Skeletal muscle tissue (tissue), 4 donors: ENCODE measurements around the gene IP6K3. TPM values are rescaled to one million over a fixed set of nuclear protein-coding genes. Genes with fewer than 3 reads are reported as not detected.

Experiments
- H3K27ac ChIP-seq: one replicate; pipeline ENCODE4 v1.7.0; 2013; ENCODE audit warnings: mild to moderate bottlenecking, low read depth, low read length, inconsistent platforms
- H3K27me3 ChIP-seq, 3 donors: one replicate each; pipeline ENCODE4 v1.7.0; 2013; ENCODE audit warnings: low read length in 3 of 3; ENCODE audit not compliant: control insufficient read depth in 3 of 3, insufficient read depth in 3 of 3
- H3K36me3 ChIP-seq, 3 donors: one replicate each; pipeline ENCODE4 v1.7.0; 2013; ENCODE audit warnings: low read length in 3 of 3; ENCODE audit not compliant: control insufficient read depth in 3 of 3, insufficient read depth in 3 of 3
- H3K4me1 ChIP-seq, 3 donors: one replicate each; pipeline ENCODE4 v1.7.0; 2013; ENCODE audit warnings: low read length in 3 of 3, mild to moderate bottlenecking in 3 of 3; ENCODE audit not compliant: control insufficient read depth in 3 of 3, insufficient read depth in 3 of 3
- H3K4me3 ChIP-seq, 3 donors: one replicate each; pipeline ENCODE4 v1.7.0; 2013; ENCODE audit warnings: low read length in 3 of 3
- H3K9ac ChIP-seq, 3 donors: one replicate each; pipeline ENCODE4 v1.7.0; 2013; ENCODE audit warnings: low read length in 3 of 3, mild to moderate bottlenecking in 3 of 3, moderate library complexity in 2 of 3, low read depth in 1 of 3
- H3K9me3 ChIP-seq, 3 donors: one replicate each; pipeline ENCODE4 v1.7.0; 2013; ENCODE audit warnings: low read length in 3 of 3; ENCODE audit not compliant: control insufficient read depth in 3 of 3
- total RNA-seq: library from RNA; depleted of rRNA; stranded (reverse); fragments of >200 nt; gene quantifications from one replicate; pipeline ENCODE4 v1.2.3, GENCODE V29; 2014
- donor health status: Osteomylitis.

The IP6K3 gene
- total RNA-seq, 1 donor from 2014 or later, result 13.6 TPM

DNA sequence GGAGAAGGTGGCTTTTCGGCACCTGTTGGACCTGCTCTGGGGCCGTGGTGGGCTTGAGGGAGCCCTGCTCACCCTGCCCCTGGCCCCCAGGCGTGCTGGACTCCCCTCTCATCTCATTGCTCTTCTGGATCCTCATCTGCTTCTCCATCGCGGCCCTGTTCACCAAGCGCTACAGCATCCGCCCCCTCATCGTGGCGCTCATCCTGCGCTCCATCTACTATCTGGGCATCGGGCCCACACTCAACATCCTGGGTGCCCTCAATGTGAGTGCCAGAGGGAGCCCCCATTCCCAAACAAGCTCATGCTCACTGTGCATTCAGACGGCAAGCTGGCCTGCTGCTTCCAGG lies 57.6 kb downstream of the IP6K3 start:
- H3K27me3 ChIP-seq, result no peaks in the 10 kb centered on the region
- no peak overlapping the region for H3K4me3 ChIP-seq
- peaks cover 32 to 34% (median 32%) of the 10 kb centered on the region in 3 donors for H3K4me1 ChIP-seq
- no peaks in the 10 kb centered on the region for H3K9me3 ChIP-seq
- H3K36me3 ChIP-seq, result peaks cover 5 to 19% (median 15%) of the 10 kb centered on the region in 3 donors
- H3K27ac ChIP-seq, result no peak overlapping the region
- H3K9ac ChIP-seq, result no peak overlapping the region

DNA sequence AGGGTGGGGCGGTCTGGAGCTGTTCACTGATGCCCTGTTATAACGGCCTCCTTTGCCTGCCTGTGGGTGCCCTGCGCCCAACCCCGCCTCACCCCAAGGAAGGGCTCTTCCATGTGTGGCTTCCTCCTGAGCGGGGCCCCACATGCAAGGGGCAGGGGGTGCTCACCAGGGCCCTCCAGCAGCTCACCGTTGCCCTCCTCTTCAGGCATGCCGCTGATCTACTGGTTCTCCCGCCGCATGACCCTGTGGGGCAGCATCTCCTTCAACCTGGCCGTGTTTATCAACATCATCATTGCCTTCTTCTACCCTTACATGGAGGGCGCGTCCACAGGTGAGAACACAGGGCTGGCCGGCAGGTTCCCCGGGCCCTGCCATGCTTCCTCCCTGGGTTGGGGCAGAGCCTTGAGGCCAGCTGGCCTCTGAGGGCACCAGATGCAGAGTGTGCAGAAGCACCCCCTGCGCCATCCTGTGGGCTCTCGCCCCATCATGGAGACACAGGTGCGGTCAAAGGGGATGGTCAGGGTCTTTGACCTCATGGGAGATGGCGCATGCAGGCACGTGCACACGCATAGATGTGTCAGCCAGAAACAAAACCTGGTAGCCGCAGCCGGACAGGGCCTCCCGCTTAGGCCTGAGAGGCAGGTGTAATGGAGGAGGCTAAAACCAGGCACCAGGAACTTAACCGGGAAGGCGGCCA lies 58.1 kb downstream of the IP6K3 start:
- Histone ChIP-seq H3K9ac (no peak overlapping the region), H3K9me3 (no peaks in the 10 kb centered on the region), H3K4me1 (peaks cover 26 to 32% (median 27%) of the 10 kb centered on the region in 3 donors), H3K27me3 (no peaks in the 10 kb centered on the region), H3K4me3 (no peak overlapping the region), H3K36me3 (peaks cover 5 to 19% (median 15%) of the 10 kb centered on the region in 3 donors), H3K27ac (no peak overlapping the region)

DNA sequence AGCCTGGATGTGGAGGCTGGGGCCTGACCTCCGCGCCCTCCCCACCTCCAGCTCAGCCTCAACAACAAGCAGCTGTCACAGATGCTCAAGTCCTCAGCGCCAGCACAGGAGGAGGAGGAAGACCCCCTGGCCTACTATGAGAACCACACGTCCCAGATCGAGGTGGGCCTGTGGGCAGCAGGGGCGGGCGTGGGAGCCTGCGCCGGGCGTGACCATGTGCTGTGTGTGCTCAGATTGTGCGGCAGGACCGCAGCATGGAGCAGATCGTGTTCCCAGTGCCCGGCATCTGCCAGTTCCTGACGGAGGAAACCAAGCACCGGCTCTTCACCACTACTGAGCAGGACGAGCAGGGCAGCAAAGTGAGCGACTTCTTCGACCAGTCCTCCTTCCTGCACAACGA lies 58.7 kb downstream of the IP6K3 start:
- H3K4me3 ChIP-seq, result no peak overlapping the region
- H3K36me3 ChIP-seq, result peaks cover 5 to 19% (median 15%) of the 10 kb centered on the region in 3 donors
- H3K4me1 ChIP-seq, result peaks cover 21 to 26% (median 21%) of the 10 kb centered on the region in 3 donors
- H3K27ac ChIP-seq, result no peak overlapping the region
- no peaks in the 10 kb centered on the region for H3K27me3 ChIP-seq
- H3K9me3 ChIP-seq, result no peaks in the 10 kb centered on the region
- H3K9ac ChIP-seq, result no peak overlapping the region

GRCh38 chr6:33686981-33687975 lies 59.4 kb downstream of the IP6K3 start:
- Histone ChIP-seq H3K4me3 (no peak overlapping the region), H3K9ac (no peak overlapping the region), H3K9me3 (no peaks in the 10 kb centered on the region), H3K27me3 (no peaks in the 10 kb centered on the region), H3K27ac (no peak overlapping the region), H3K36me3 (peaks cover 5 to 19% (median 12%) of the 10 kb centered on the region in 3 donors), H3K4me1 (peaks cover 13 to 19% (median 14%) of the 10 kb centered on the region in 3 donors)

DNA sequence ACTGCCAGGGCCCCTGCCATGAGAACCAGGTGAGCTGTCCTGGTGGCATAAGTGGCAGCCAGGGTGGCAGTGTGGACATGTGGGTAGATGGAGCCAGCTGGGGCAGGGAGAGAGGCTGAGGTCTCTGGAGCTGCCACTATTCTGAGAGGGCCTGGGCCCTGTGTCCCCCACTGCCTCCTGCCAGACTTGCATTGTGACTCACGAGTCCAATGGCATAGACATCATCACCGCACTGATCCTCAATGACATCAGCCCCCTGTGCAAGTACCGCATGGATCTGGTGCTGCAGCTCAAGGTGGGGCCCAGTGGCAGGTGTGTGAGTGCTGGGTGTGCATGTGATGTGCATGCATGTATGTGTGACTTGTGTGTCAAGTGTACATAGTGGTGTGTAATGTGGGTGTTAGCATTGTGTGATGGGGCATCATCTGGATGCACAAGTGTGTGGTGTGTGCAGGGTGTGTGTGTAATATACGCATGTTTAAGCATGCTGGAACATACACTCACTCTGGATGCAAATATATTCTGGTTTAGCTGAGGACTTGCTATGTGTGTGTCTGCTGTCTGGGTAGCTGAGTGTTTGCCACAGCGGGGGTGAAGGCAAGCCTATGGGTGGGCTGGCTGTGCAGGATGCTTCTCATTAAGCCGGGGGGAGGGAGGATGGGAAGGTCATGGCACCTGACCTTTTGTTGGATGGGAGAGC lies 60.3 kb downstream of the IP6K3 start:
- no peaks in the 10 kb centered on the region for H3K9me3 ChIP-seq
- H3K4me3 ChIP-seq, result no peak overlapping the region
- H3K4me1 ChIP-seq, result peaks cover 4 to 10% (median 5%) of the 10 kb centered on the region in 3 donors
- H3K27me3 ChIP-seq, result no peaks in the 10 kb centered on the region
- no peak overlapping the region for H3K9ac ChIP-seq
- peaks cover 5 to 16% (median 6%) of the 10 kb centered on the region in 3 donors for H3K36me3 ChIP-seq
- no peak overlapping the region for H3K27ac ChIP-seq

DNA sequence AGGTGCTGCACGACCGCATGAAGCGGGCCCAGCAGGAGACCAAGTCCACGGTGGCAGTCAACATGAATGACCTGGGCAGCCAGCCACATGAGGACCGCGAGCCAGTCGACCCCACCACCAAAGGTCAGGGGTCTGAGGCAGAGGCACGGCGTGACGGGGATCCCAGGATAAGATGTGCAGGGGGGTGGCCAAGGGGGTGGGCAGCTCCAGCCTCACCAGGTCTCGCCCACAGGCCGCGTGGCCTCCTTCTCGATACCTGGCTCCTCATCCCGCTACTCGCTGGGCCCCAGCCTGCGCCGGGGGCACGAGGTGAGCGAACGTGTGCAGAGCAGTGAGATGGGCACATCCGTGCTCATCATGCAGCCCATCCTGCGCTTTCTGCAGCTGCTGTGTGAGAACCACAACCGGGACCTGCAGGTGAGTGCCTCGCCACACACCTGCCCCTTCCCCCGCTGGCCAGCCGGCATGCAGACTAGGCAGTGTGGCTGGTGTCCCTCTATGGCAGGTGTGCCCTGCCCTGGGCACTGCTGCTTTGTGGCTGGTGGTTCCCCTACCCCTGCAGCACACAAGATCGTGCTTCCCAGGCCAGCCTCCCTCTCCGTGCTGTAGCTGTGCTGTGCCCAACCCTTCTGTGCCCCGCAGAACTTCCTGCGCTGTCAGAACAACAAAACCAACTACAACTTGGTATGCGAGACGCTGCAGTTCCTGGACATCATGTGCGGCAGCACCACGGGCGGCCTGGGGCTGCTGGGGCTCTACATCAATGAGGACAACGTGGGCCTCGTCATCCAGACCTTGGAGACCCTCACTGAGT lies 61.1 kb downstream of the IP6K3 start:
- Histone ChIP-seq H3K4me1 (peaks cover 0 to 3% (median 0%) of the 10 kb centered on the region in 3 donors), H3K27me3 (no peaks in the 10 kb centered on the region), H3K36me3 (peaks cover 2 to 11% (median 5%) of the 10 kb centered on the region in 3 donors), H3K4me3 (no peak overlapping the region), H3K27ac (no peak overlapping the region), H3K9ac (no peak overlapping the region), H3K9me3 (no peaks in the 10 kb centered on the region)

DNA sequence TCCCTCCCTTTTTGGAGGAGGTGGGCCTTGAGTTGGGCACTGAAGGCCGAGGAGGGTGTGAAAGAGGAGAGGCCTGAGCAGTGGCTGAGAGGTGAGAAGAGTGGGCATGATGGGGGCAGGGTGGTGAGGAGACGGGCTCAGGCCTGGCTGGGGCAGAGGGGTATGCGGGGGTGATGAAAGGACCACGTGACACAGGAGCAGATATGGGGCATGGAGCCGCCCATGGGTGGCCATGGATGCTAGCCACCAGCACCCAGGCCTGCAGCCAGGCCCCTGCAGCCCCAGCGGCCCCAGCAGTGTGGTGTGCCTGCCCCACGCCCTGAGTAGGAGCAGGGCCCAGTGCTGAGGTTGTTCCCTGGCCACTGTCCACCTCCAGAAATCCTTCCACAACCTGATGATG lies 61.7 kb downstream of the IP6K3 start:
- H3K4me1 ChIP-seq, result peaks cover 0 to 3% (median 0%) of the 10 kb centered on the region in 3 donors
- H3K27ac ChIP-seq, result no peak overlapping the region
- H3K9ac ChIP-seq, result no peak overlapping the region
- H3K4me3 ChIP-seq, result no peak overlapping the region
- H3K36me3 ChIP-seq, result peaks cover 5 to 11% (median 5%) of the 10 kb centered on the region in 3 donors
- no peaks in the 10 kb centered on the region for H3K9me3 ChIP-seq
- no peaks in the 10 kb centered on the region for H3K27me3 ChIP-seq

- Histone ChIP-seq H3K36me3 (peaks cover 5 to 13% (median 5%) of the 10 kb centered on the region in 3 donors), H3K27me3 (no peaks in the 10 kb centered on the region)
These were observed 62.2 kb downstream of the IP6K3 start for GRCh38 chr6:33684428-33684896.

More at GRCh38 chr6:33684428-33684896, 62.2 kb downstream of the IP6K3 start:
- H3K4me1 ChIP-seq, result peaks cover 0 to 3% (median 0%) of the 10 kb centered on the region in 3 donors
- no peak overlapping the region for H3K27ac ChIP-seq
- no peaks in the 10 kb centered on the region for H3K9me3 ChIP-seq
- no peak overlapping the region for H3K9ac ChIP-seq
- no peak overlapping the region for H3K4me3 ChIP-seq
